A673 (cell line): ENCODE data around the gene TRPM4.
A peak's percentile ranks its signal among the peaks of the same experiment; 100 is the strongest.

ENCODE experiments used
- CTCF ChIP-seq: fragments of 300-800, 200-600 bp; sonication (generic); conservative IDR thresholded peaks from 2 replicates; pipeline ENCODE4 v1.5.1; 2017; ENCODE audit warnings: low read depth, mild to moderate bottlenecking, antibody characterized with exemption, low read length, moderate library complexity, mixed read lengths
- EZH2 ChIP-seq: fragments of 200-600 bp; sonication (generic); IDR thresholded peaks from 2 replicates; pipeline ENCODE4 v1.6.1; 2017; ENCODE audit warnings: borderline replicate concordance, low read depth, mild to moderate bottlenecking, mixed read lengths, antibody characterized with exemption, low read length; ENCODE audit not compliant: poor library complexity, severe bottlenecking

- peak; percentile 38 for TF ChIP-seq CTCF
- TF ChIP-seq EZH2: no peak
Observed at GRCh38 chr19:49118565-49119410, 38.8 kb upstream of the TRPM4 start, which contains the start of gene C19orf73.
